ENCODE data around the gene NEGR1. TPM values are rescaled to one million over a fixed set of nuclear protein-coding genes. Genes with fewer than 3 reads are reported as not detected.

NEGR1 gene
- total RNA-seq, 1 donor from 2014 or later = 11.0 TPM

GRCh38 chr1:71687376-71687775 is 595.0 kb downstream of the NEGR1 start:
- no peaks in the 10 kb centered on the region for H3K9me3 ChIP-seq (ENCODE audit: control insufficient read depth in 3 of 3, low read length in 3 of 3)
- no peaks in the 10 kb centered on the region for H3K27me3 ChIP-seq (ENCODE audit: control insufficient read depth in 3 of 3, insufficient read depth in 3 of 3, low read length in 3 of 3)
- no peaks in the 10 kb centered on the region for H3K4me1 ChIP-seq (ENCODE audit: control insufficient read depth in 3 of 3, insufficient read depth in 3 of 3, low read length in 3 of 3)
- H3K9ac ChIP-seq (ENCODE audit: low read depth in 1 of 3, low read length in 3 of 3) = no peak overlapping the region
- H3K27ac ChIP-seq (ENCODE audit: low read depth, low read length) = no peak overlapping the region
- no peak overlapping the region for H3K4me3 ChIP-seq (ENCODE audit: low read length in 3 of 3)
- no peaks in the 10 kb centered on the region for H3K36me3 ChIP-seq (ENCODE audit: control insufficient read depth in 3 of 3, insufficient read depth in 3 of 3, low read length in 3 of 3)

- Histone ChIP-seq H3K4me3 (ENCODE audit: low read length in 3 of 3) (no peak overlapping the region), H3K27ac (ENCODE audit: low read depth, low read length) (no peak overlapping the region), H3K9me3 (ENCODE audit: control insufficient read depth in 3 of 3, low read length in 3 of 3) (no peaks in the 10 kb centered on the region), H3K36me3 (ENCODE audit: control insufficient read depth in 3 of 3, insufficient read depth in 3 of 3, low read length in 3 of 3) (no peaks in the 10 kb centered on the region), H3K4me1 (ENCODE audit: control insufficient read depth in 3 of 3, insufficient read depth in 3 of 3, low read length in 3 of 3) (no peaks in the 10 kb centered on the region), H3K27me3 (ENCODE audit: control insufficient read depth in 3 of 3, insufficient read depth in 3 of 3, low read length in 3 of 3) (no peaks in the 10 kb centered on the region), H3K9ac (ENCODE audit: low read depth in 1 of 3, low read length in 3 of 3) (no peak overlapping the region)
Observed at GRCh38 chr1:71676979-71677925, 605.1 kb downstream of the NEGR1 start.

- no peak overlapping the region for H3K27ac ChIP-seq (ENCODE audit: low read depth, low read length)
- peaks cover 0 to 2% (median 0%) of the 10 kb centered on the region in 3 donors for H3K4me1 ChIP-seq (ENCODE audit: control insufficient read depth in 3 of 3, insufficient read depth in 3 of 3, low read length in 3 of 3)
- H3K27me3 ChIP-seq (ENCODE audit: control insufficient read depth in 3 of 3, insufficient read depth in 3 of 3, low read length in 3 of 3) = no peaks in the 10 kb centered on the region
- H3K9me3 ChIP-seq (ENCODE audit: control insufficient read depth in 3 of 3, low read length in 3 of 3) = no peaks in the 10 kb centered on the region
- no peak overlapping the region for H3K4me3 ChIP-seq (ENCODE audit: low read length in 3 of 3)
- no peak overlapping the region for H3K9ac ChIP-seq (ENCODE audit: low read depth in 1 of 3, low read length in 3 of 3)
- H3K36me3 ChIP-seq (ENCODE audit: control insufficient read depth in 3 of 3, insufficient read depth in 3 of 3, low read length in 3 of 3) = no peaks in the 10 kb centered on the region
Observed at GRCh38 chr1:71668065-71668464, 614.3 kb downstream of the NEGR1 start.

- Histone ChIP-seq H3K9ac (ENCODE audit: low read depth in 1 of 3, low read length in 3 of 3) (no peak overlapping the region), H3K9me3 (ENCODE audit: control insufficient read depth in 3 of 3, low read length in 3 of 3) (no peaks in the 10 kb centered on the region), H3K27me3 (ENCODE audit: control insufficient read depth in 3 of 3, insufficient read depth in 3 of 3, low read length in 3 of 3) (no peaks in the 10 kb centered on the region), H3K4me3 (ENCODE audit: low read length in 3 of 3) (no peak overlapping the region), H3K27ac (ENCODE audit: low read depth, low read length) (no peak overlapping the region), H3K4me1 (ENCODE audit: control insufficient read depth in 3 of 3, insufficient read depth in 3 of 3, low read length in 3 of 3) (peaks cover 0 to 2% (median 0%) of the 10 kb centered on the region in 3 donors), H3K36me3 (ENCODE audit: control insufficient read depth in 3 of 3, insufficient read depth in 3 of 3, low read length in 3 of 3) (no peaks in the 10 kb centered on the region)
Observed at GRCh38 chr1:71667216-71667615, 615.1 kb downstream of the NEGR1 start.

GRCh38 chr1:71666609-71667008 is 615.7 kb downstream of the NEGR1 start:
- Histone ChIP-seq H3K4me3 (ENCODE audit: low read length in 3 of 3) (no peak overlapping the region), H3K27ac (ENCODE audit: low read depth, low read length) (no peak overlapping the region), H3K27me3 (ENCODE audit: control insufficient read depth in 3 of 3, insufficient read depth in 3 of 3, low read length in 3 of 3) (no peaks in the 10 kb centered on the region), H3K9me3 (ENCODE audit: control insufficient read depth in 3 of 3, low read length in 3 of 3) (no peaks in the 10 kb centered on the region), H3K36me3 (ENCODE audit: control insufficient read depth in 3 of 3, insufficient read depth in 3 of 3, low read length in 3 of 3) (no peaks in the 10 kb centered on the region), H3K9ac (ENCODE audit: low read depth in 1 of 3, low read length in 3 of 3) (no peak overlapping the region), H3K4me1 (ENCODE audit: control insufficient read depth in 3 of 3, insufficient read depth in 3 of 3, low read length in 3 of 3) (peaks cover 0 to 2% (median 0%) of the 10 kb centered on the region in 3 donors)

GRCh38 chr1:71660411-71660810 is 621.9 kb downstream of the NEGR1 start:
- H3K9ac ChIP-seq (ENCODE audit: low read depth in 1 of 3, low read length in 3 of 3) = no peak overlapping the region
- H3K9me3 ChIP-seq (ENCODE audit: control insufficient read depth in 3 of 3, low read length in 3 of 3) = no peaks in the 10 kb centered on the region
- H3K27me3 ChIP-seq (ENCODE audit: control insufficient read depth in 3 of 3, insufficient read depth in 3 of 3, low read length in 3 of 3) = no peaks in the 10 kb centered on the region
- no peak overlapping the region for H3K27ac ChIP-seq (ENCODE audit: low read depth, low read length)
- no peak overlapping the region for H3K4me3 ChIP-seq (ENCODE audit: low read length in 3 of 3)
- H3K4me1 ChIP-seq (ENCODE audit: control insufficient read depth in 3 of 3, insufficient read depth in 3 of 3, low read length in 3 of 3) = no peaks in the 10 kb centered on the region
- H3K36me3 ChIP-seq (ENCODE audit: control insufficient read depth in 3 of 3, insufficient read depth in 3 of 3, low read length in 3 of 3) = no peaks in the 10 kb centered on the region

GRCh38 chr1:71657891-71658679 is 624.3 kb downstream of the NEGR1 start:
- no peaks in the 10 kb centered on the region for H3K36me3 ChIP-seq (ENCODE audit: control insufficient read depth in 3 of 3, insufficient read depth in 3 of 3, low read length in 3 of 3)
- no peaks in the 10 kb centered on the region for H3K4me1 ChIP-seq (ENCODE audit: control insufficient read depth in 3 of 3, insufficient read depth in 3 of 3, low read length in 3 of 3)
- no peak overlapping the region for H3K27ac ChIP-seq (ENCODE audit: low read depth, low read length)
- no peaks in the 10 kb centered on the region for H3K27me3 ChIP-seq (ENCODE audit: control insufficient read depth in 3 of 3, insufficient read depth in 3 of 3, low read length in 3 of 3)
- H3K9me3 ChIP-seq (ENCODE audit: control insufficient read depth in 3 of 3, low read length in 3 of 3) = no peaks in the 10 kb centered on the region
- H3K4me3 ChIP-seq (ENCODE audit: low read length in 3 of 3) = no peak overlapping the region
- H3K9ac ChIP-seq (ENCODE audit: low read depth in 1 of 3, low read length in 3 of 3) = no peak overlapping the region

- H3K9me3 ChIP-seq (ENCODE audit: control insufficient read depth in 3 of 3, low read length in 3 of 3) = no peaks in the 10 kb centered on the region
- no peak overlapping the region for H3K4me3 ChIP-seq (ENCODE audit: low read length in 3 of 3)
- H3K9ac ChIP-seq (ENCODE audit: low read depth in 1 of 3, low read length in 3 of 3) = no peak overlapping the region
- no peaks in the 10 kb centered on the region for H3K36me3 ChIP-seq (ENCODE audit: control insufficient read depth in 3 of 3, insufficient read depth in 3 of 3, low read length in 3 of 3)
- H3K27me3 ChIP-seq (ENCODE audit: control insufficient read depth in 3 of 3, insufficient read depth in 3 of 3, low read length in 3 of 3) = no peaks in the 10 kb centered on the region
- no peaks in the 10 kb centered on the region for H3K4me1 ChIP-seq (ENCODE audit: control insufficient read depth in 3 of 3, insufficient read depth in 3 of 3, low read length in 3 of 3)
- H3K27ac ChIP-seq (ENCODE audit: low read depth, low read length) = no peak overlapping the region
Observed at GRCh38 chr1:71656902-71657301, 625.4 kb downstream of the NEGR1 start.

GRCh38 chr1:71655604-71656003 is 626.7 kb downstream of the NEGR1 start:
- no peaks in the 10 kb centered on the region for H3K27me3 ChIP-seq (ENCODE audit: control insufficient read depth in 3 of 3, insufficient read depth in 3 of 3, low read length in 3 of 3)
- no peak overlapping the region for H3K4me3 ChIP-seq (ENCODE audit: low read length in 3 of 3)
- no peak overlapping the region for H3K27ac ChIP-seq (ENCODE audit: low read depth, low read length)
- H3K9me3 ChIP-seq (ENCODE audit: control insufficient read depth in 3 of 3, low read length in 3 of 3) = no peaks in the 10 kb centered on the region
- H3K4me1 ChIP-seq (ENCODE audit: control insufficient read depth in 3 of 3, insufficient read depth in 3 of 3, low read length in 3 of 3) = no peaks in the 10 kb centered on the region
- no peak overlapping the region for H3K9ac ChIP-seq (ENCODE audit: low read depth in 1 of 3, low read length in 3 of 3)
- H3K36me3 ChIP-seq (ENCODE audit: control insufficient read depth in 3 of 3, insufficient read depth in 3 of 3, low read length in 3 of 3) = no peaks in the 10 kb centered on the region

- H3K27me3 ChIP-seq (ENCODE audit: control insufficient read depth in 3 of 3, insufficient read depth in 3 of 3, low read length in 3 of 3) = no peaks in the 10 kb centered on the region
- no peaks in the 10 kb centered on the region for H3K4me1 ChIP-seq (ENCODE audit: control insufficient read depth in 3 of 3, insufficient read depth in 3 of 3, low read length in 3 of 3)
- no peak overlapping the region for H3K4me3 ChIP-seq (ENCODE audit: low read length in 3 of 3)
- no peak overlapping the region for H3K27ac ChIP-seq (ENCODE audit: low read depth, low read length)
- no peak overlapping the region for H3K9ac ChIP-seq (ENCODE audit: low read depth in 1 of 3, low read length in 3 of 3)
- H3K36me3 ChIP-seq (ENCODE audit: control insufficient read depth in 3 of 3, insufficient read depth in 3 of 3, low read length in 3 of 3) = no peaks in the 10 kb centered on the region
- H3K9me3 ChIP-seq (ENCODE audit: control insufficient read depth in 3 of 3, low read length in 3 of 3) = no peaks in the 10 kb centered on the region
Observed at GRCh38 chr1:71653952-71654351, 628.4 kb downstream of the NEGR1 start.

All from skeletal muscle tissue (tissue), 4 donors.